Testis (tissue), 2 donors: ENCODE data around the gene GNGT2.

Experiments used
- CTCF ChIP-seq, 3 experiments: fragments of 450-650 bp in 2 of 3; fragments of 200-600 bp in 1 of 3; sonication (generic) in 1 of 3; IDR thresholded peaks; one replicate each; pipeline ENCODE4 v1.5.1; 2016 to 2019; ENCODE audit warnings: antibody characterized with exemption in 3 of 3, mild to moderate bottlenecking in 2 of 3, moderate library complexity in 1 of 3
- POLR2A ChIP-seq: fragments of 450-650 bp; IDR thresholded peaks from one replicate; pipeline ENCODE4 v1.6.1; 2017; ENCODE audit warnings: antibody characterized with exemption, mild to moderate bottlenecking, moderate library complexity

- TF ChIP-seq CTCF (IDR thresholded peaks at IDR 0.05) (no peak), POLR2A (no peak)
These were observed 41.7 kb downstream of the GNGT2 start for GRCh38 chr17:49168706-49169105.
